ENCODE results near the gene INSIG2.

DNA sequence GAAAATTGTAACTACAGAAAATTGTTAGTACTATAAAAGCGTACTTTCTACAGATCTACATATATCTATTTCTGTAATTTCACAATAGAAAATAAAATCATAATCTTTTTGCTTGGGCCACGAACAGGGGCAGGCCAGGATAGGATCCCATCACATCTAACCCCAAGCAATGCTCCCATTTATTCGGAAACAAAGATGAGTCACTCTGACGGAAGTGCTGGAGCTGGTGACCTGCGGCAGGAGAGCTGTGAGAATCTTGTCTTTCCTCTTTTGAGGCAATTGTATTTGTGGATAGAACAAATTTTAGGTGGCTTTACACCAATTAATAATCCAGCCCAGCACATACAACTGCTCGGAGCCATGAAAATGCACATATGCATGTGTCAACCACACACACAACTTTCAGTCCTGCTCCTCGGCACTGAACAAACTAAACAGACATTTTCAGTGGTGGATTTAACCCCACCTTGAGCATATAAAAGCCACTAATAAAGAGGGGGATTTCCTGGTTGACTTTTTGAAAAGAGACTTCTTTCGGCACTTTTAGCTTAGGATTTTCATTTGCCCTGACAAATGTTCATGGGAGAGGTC, 22.3 kb upstream of the INSIG2 start:
- TF ChIP-seq, protein P1, sequence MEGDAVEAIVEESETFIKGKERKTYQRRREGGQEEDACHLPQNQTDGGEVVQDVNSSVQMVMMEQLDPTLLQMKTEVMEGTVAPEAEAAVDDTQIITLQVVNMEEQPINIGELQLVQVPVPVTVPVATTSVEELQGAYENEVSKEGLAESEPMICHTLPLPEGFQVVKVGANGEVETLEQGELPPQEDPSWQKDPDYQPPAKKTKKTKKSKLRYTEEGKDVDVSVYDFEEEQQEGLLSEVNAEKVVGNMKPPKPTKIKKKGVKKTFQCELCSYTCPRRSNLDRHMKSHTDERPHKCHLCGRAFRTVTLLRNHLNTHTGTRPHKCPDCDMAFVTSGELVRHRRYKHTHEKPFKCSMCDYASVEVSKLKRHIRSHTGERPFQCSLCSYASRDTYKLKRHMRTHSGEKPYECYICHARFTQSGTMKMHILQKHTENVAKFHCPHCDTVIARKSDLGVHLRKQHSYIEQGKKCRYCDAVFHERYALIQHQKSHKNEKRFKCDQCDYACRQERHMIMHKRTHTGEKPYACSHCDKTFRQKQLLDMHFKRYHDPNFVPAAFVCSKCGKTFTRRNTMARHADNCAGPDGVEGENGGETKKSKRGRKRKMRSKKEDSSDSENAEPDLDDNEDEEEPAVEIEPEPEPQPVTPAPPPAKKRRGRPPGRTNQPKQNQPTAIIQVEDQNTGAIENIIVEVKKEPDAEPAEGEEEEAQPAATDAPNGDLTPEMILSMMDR (IDR thresholded peaks at IDR 0.05) = no peak
- TF ChIP-seq POLR2AphosphoS5 (IDR thresholded peaks at IDR 0.05) (no peak), EP300 (IDR thresholded peaks at IDR 0.05) (no peak), POLR2A (IDR thresholded peaks at IDR 0.05) (no peak)
